Urothelium cell line (cell line): ENCODE measurements around the gene CSH1.
"Not testable (repeated sequence)": the region's sequence is repeated elsewhere in the genome, so short reads cannot be mapped to it uniquely, and the experiment has no call there.

Experiments
- DNase-seq: peaks from one replicate; pipeline ENCODE4 v3.0.0; 2011; ENCODE audit warnings: low spot score, mixed read lengths
- FAIRE-seq: peaks from 2 replicates; lab custom pipeline; 2011; peaks lifted over from hg19 to GRCh38; lab: Jason Lieb, UNC

The CSH1 gene

DNA sequence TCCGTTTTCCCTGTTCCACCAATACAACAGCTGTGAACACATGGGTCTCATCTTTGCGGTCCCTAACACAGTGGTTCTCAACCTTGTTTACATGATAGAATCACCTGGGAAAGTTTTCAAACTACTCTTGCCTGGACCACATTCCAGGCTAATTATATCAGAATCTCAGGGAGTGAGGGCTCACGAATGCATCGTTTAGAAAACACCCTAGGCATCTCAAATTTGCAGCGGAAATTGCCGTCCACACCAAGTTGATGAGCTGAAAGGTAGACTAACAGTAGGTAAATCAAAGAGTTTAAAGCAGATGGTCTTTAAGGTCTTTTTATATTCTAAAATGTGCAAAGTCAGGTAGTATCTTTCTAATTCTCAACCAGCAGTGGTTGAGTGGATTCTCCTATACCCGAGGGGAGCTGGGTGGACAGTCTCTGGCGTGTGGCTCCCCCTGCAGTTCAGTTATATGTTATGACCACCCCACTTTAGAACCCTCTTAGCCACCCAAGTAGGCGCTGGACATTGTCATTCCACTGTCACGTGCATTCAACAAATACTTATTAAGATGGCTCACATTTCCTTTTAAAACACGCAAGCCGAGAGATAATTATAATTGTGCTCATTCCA is 10.9 kb upstream of the CSH1 start:
- not testable (repeated sequence) for FAIRE-seq, DNase-seq

DNA sequence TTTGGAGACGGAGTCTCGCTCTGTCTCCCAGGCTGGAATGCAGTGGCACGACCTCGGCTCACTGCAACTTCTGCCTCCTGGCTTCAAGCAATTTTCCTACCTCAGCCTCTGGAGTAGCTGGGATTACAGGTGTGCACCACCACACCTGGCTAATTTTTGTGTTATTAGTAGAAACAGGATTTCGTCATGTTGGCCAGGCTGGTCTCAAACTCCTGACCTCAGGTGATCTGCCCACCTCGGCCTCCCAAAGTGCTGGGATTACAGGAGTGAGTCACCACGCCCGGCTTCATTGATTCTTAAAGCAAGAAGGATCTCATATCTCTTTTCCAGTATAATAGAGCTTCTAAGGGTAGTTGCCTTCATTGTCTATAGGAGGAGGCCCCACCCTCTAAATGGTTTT is 8.4 kb upstream of the CSH1 start:
- DNase-seq, FAIRE-seq: not testable (repeated sequence)

GRCh38 chr17:63903787-63904201 is 7.4 kb upstream of the CSH1 start:
- FAIRE-seq: peak; percentile 53
- DNase-seq: not testable (repeated sequence)

DNA sequence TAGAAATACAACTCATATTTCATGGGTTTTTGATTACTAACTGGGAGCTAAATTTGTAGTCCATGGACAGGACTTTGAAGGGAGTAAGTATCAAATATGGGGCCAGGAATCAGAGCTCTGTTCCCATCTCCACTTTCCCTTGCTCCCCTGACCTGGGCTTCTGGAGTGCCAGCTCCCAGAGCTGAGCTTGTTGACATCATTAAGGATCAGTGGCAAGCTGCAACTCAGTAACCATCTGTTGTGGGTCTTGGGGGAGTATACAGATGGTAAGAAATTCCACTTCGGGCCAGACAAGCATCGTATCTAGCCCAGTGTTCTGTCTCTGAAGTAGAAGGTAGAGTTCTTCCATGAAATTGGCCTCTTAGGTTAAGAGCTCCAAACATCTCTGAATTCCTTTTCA is 5.6 kb upstream of the CSH1 start:
- FAIRE-seq, DNase-seq: not testable (repeated sequence)

DNA sequence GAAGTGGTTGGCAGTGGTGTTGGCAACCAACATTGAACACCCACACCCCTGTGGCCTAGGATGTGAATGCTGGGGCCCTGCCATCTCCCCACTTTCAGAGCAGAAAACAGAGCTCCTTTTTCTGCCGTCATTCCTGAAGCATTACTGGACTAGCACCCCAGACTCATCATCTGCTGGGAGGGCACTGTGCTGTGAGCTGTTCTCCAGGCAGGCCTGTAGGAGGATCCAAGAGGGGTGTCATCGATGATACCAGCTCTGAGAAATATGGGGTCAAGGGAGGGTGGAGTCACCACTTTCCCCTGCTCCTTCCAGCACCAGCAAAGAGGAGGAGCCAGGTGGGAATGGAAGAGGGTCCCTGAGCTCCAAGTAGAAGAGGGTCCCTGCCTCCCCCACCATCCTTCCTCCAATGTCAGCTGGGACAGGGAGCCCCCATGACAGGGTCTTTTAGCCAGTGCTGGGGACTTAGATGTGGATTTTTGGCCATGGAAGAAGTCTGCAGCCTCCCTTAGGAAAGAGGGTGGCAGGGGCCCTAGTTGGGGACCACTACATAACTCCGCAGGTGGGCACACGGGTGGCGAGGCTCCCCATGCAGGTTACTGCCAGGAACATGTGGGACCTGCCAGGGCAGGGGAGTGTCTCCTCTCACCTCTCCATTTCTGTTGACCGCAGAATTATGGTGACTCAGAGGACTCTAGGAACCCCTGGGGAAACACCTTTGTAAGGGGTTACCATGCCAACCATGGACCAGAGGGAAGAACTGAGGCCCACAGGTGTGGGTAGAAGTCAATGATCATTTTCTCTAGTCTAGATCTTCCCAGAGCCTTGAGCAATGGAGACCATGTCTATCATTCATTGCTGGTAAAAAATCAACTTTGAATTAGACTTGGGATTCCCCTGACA is 2.8 kb upstream of the CSH1 start:
- not testable (repeated sequence) for DNase-seq, FAIRE-seq

DNA sequence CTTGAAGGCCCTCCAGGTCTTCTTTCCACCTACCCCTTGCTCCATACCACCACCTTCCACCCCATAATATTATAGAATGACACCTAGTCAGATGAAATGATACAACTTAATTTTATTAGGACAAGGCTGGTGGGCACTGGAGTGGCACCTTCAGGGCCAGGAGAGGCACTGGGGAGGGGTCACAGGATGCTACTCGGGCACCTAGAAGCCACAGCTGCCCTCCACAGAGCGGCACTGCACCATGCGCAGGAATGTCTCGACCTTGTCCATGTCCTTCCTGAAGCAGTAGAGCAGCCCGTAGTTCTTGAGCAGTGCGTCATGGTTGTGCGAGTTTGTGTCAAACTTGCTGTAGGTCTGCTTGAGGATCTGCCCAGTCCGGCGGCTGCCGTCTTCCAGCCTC is 1.6 kb downstream of the CSH1 start:
- FAIRE-seq: not testable (repeated sequence)

GRCh38 chr17:63894021-63894420 is 2.4 kb downstream of the CSH1 start:
- not testable (repeated sequence) for FAIRE-seq, DNase-seq

More for the DNA sequence above, 1.6 kb downstream of the CSH1 start:
- DNase-seq: not testable (repeated sequence)

DNA sequence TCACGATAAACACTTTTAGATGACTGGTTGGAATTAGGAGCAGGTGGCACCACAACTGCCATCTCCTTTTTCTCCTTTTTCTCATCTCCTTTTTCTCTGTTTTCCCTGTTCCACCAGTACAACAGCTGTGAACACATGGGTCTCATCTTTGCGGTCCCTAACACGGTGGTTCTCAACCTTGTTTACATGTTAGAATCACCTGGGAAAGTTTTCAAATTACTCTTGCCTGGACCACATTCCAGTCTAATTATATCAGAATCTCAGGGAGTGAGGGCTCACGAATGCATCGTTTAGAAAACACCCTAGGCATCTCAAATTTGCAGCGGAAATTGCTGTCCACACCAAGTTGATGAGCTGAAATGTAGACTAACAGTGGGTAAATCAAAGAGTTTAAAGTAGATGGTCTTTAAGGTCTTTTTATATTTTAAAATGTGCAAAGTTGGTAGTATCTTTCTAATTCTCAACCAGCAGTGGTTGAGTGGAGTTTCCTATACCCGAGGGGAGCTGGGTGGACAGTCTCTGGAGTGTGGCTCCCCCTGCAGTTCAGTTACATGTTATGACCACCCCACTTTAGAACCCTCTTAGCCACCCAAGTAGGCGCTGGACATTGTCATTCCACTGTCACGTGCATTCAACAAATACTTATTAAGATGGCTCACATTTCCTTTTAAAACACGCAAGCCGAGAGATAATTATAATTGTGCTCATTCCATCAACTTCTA is 3.9 kb downstream of the CSH1 start:
- peak; percentile 9 for FAIRE-seq
- not testable (repeated sequence) for DNase-seq

DNA sequence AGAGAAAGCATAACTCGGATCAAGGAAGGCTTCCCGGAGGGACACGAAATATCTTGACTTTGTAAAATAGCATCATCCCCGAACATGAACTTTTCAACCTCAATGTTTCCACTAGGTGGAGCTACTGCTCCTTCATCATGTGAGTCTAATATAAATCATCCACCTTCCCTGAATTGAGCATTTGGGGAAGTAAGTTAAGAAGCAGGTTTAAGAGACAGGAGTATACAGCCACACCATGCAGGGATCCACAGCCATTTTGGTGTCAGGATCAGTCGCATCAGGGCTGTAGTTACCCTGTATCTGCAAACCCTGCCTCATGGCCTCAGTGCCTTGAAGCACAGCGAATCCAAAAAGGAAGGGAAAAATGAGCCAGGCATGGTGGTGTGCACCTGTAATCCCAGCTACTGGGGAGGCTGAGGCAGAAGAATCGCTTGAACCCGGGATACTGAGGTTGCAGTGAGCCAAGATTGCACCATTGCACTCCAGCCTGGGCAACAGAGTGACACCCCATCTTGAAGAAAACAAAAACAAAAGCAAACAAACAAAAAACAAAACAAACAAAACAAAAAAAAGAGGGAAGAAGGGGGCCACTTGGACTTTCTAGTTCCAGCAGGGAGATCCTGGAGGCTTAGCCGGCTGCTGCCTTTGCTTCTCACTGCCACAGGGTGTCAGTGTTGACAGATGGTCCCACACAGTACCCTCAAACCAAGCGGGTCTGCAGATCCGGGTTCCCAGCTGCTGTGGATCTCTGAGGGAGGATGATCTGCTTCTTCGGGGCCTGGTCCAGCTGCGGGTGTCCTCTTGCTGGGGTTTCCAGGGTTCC is 7.1 kb downstream of the CSH1 start:
- FAIRE-seq, DNase-seq: not testable (repeated sequence)

DNA sequence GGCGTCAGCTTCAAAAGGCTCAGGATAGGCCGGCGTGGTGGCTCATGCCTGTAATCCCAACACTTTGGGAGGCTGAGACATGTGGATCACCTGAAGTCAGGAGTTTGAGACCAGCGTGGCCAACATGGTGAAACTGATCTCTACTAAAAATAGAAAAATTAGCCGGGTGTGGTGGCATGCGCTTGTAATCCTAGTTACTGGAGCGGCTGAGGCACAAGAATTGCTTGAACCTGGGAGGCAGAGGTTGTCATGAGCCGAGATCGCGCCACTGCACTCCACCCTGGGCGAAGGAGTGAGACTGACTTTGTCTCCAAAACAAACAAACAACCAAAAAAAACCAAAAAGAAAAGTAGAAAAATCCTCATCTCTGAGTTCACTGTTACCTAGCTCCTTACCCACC is 11.3 kb downstream of the CSH1 start:
- DNase-seq, FAIRE-seq: not testable (repeated sequence)

- FAIRE-seq, DNase-seq: not testable (repeated sequence)
These were observed 13.7 kb downstream of the CSH1 start for GRCh38 chr17:63882626-63883126.

DNA sequence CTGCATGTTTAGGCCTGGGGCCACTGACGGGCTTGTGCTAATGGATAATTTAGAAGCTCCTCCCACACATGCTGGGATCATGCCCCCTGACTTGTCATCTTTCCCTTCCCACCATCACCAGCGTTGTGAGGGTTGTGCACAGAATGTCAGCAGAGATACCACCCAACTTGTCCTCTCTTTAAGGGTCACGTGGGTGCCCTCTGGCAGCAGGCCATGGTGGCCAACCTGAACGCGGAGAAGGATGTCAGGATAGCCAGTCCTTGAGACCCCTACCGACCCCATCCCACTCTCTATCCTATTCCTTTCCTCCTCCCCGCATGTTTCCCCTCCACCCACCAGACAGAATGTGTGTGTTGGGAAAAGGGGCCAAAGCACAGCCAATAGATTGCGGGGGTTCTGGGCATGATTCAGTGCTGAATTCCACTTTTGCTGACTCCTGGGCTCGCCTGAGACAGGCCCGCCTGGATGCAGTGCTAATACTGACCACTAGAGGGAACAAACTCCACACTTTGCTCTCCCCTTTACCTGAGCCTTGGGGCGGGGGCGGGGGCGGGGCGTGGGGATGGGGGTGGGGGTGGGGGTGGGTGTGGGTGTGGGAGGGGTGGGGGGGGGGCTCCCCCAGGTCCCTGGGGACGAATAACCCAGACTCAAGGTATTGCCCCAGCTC is 14.3 kb downstream of the CSH1 start, which contains the start of gene GH2:
Gene GH2, minus strand, starts transcription at position 10 of the 667 bp plus-strand sequence. CDS start 143 bp downstream, outside the sequence.
- DNase-seq (peak; percentile 91), FAIRE-seq (no peak)

DNA sequence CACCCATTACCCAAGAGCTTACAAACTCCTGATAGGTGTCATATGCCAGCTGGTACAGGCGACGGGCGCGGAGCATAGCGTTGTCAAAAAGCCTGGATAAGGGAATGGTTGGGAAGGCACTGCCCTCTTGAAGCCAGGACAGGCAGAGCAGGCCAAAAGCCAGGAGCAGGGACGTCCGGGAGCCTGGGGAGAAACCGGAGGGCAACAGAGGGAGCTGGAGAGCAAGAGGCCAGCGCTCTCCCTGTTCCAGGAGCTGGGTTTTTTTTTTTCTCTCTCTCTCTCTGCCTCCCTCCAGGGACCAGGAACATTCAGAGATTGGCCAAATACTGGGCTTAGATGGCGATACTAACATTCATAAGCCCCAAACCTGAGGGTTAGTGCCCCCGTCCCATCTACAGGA is 15.0 kb downstream of the CSH1 start:
- not testable (repeated sequence) for FAIRE-seq, DNase-seq

DNA sequence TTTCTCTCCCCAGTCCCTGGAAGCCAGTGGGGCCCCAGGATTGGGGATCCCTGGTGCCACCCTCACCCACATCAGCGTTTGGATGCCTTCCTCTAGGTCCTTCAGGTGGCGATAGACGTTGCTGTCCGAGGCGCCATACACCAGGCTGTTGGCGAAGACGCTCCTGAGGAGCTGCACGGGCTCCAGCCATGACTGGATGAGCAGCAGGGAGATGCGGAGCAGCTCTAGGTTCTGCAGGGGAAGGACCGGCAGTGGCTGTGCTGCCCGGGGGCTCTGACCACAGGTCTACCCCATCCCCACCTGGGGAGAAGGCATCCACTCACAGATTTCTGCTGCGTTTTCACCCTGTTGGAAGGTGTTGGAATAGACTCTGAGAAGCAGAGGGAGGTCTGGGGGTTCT is 15.7 kb downstream of the CSH1 start:
- FAIRE-seq (no peak), DNase-seq (no peak)

- not testable (repeated sequence) for FAIRE-seq, DNase-seq
These were observed 18.0 kb downstream of the CSH1 start for GRCh38 chr17:63878413-63878812.

- DNase-seq, FAIRE-seq: not testable (repeated sequence)
These were observed 21.7 kb downstream of the CSH1 start for GRCh38 chr17:63874693-63875092.

DNA sequence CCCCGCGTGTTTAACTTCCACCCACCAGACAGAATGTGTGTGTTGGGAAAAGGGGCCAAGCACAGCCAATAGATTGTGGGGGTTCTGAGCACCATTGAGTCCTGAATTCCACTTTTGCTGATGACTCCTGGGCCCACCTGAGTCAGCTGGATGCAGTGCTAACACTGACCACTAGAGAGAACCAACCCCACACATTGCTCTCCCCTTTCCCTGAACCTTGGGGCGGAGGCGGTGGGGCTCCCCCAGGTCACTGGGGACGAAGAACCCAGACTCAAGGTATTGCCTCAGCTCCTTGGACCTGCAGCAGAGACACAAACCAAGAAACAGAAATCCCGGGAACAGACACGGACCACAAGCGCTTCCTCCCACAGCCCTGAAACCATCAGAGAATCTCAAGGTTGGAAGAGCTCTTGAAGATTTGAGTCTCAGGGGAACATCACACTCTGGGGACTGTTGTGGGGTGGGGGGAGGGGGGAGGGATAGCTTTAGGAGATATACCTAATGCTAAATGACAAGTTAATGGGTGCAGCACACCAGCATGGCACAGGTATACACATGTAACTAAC is 22.2 kb downstream of the CSH1 start:
- not testable (repeated sequence) for FAIRE-seq, DNase-seq

DNA sequence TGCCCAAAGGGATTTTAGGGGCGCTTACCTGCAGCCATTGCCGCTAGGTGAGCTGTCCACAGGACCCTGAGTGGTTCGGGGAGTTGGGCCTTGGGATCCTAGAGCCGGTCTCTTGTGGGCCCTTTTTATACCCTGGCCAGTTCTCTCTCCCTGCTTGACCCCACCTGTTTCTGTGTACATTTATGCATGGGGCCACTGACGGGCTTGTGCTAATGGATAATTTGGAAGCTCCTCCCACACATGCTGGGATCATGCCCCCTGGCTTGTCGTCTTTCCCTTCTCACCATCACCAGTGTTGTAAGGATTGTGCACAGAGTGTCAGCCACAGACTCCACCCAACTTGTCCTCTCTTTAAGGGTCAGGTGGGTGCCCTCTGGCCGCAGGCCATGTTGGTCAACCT is 22.8 kb downstream of the CSH1 start, which contains the start of gene CSH2:
Gene CSH2, minus strand, starts transcription at position 101 of the 400 bp plus-strand sequence. Its CDS starts 63 bp downstream, at position 38.
- DNase-seq, FAIRE-seq: not testable (repeated sequence)
